ENCODE results near the gene FOXC1.

Gene FOXC1

DNA sequence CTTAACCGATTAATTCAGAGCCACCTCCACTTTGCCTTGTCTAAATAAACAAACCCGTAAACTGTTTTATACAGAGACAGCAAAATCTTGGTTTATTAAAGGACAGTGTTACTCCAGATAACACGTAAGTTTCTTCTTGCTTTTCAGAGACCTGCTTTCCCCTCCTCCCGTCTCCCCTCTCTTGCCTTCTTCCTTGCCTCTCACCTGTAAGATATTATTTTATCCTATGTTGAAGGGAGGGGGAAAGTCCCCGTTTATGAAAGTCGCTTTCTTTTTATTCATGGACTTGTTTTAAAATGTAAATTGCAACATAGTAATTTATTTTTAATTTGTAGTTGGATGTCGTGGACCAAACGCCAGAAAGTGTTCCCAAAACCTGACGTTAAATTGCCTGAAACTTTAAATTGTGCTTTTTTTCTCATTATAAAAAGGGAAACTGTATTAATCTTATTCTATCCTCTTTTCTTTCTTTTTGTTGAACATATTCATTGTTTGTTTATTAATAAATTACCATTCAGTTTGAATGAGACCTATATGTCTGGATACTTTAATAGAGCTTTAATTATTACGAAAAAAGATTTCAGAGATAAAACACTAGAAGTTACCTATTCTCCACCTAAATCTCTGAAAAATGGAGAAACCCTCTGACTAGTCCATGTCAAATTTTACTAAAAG lies 2.7 kb downstream of the FOXC1 start:
- no peak for DNase-seq (ENCODE audit: low spot score)

DNA sequence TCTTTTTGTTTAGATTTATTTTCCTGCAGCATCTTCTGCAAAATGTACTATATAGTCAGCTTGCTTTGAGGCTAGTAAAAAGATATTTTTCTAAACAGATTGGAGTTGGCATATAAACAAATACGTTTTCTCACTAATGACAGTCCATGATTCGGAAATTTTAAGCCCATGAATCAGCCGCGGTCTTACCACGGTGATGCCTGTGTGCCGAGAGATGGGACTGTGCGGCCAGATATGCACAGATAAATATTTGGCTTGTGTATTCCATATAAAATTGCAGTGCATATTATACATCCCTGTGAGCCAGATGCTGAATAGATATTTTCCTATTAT lies 3.2 kb downstream of the FOXC1 start:
- no peak for DNase-seq (ENCODE audit: low spot score)

DNA sequence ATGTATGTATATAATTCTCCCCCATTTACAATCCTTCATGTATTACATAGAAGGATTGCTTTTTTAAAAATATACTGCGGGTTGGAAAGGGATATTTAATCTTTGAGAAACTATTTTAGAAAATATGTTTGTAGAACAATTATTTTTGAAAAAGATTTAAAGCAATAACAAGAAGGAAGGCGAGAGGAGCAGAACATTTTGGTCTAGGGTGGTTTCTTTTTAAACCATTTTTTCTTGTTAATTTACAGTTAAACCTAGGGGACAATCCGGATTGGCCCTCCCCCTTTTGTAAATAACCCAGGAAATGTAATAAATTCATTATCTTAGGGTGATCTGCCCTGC lies 3.6 kb downstream of the FOXC1 start:
- DNase-seq (ENCODE audit: low spot score): no peak

DNA sequence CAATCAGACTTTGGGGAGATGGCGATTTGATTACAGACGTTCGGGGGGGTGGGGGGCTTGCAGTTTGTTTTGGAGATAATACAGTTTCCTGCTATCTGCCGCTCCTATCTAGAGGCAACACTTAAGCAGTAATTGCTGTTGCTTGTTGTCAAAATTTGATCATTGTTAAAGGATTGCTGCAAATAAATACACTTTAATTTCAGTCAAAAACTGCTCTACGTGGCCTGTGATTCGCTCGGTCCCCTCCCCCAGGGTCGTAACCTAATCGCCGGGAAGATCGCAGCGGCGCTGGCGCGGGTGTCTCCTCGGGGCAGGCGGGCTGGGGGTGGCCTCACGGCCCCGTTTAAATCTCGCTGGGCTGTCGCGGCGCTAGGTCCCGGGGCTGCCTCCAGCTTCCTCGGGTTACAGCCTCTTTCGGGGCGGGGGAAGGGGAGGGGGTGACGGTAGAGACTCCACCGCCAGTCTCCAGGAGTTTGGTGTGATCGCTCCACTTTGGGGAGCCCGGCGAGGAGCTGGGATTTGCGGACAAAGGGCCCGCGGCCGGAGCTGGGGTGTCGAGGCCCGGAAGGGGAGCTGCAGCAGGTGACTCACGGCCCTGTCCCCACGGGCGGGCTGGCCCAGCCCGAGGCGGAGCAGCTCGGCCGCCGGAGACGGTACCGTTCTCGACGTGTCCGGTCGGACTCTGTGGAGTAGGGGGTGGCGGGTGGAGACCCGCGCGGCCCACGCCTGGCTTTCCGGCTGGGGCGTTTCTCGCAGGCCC lies 4.2 kb downstream of the FOXC1 start:
- no peak for DNase-seq (ENCODE audit: low spot score)

DNA sequence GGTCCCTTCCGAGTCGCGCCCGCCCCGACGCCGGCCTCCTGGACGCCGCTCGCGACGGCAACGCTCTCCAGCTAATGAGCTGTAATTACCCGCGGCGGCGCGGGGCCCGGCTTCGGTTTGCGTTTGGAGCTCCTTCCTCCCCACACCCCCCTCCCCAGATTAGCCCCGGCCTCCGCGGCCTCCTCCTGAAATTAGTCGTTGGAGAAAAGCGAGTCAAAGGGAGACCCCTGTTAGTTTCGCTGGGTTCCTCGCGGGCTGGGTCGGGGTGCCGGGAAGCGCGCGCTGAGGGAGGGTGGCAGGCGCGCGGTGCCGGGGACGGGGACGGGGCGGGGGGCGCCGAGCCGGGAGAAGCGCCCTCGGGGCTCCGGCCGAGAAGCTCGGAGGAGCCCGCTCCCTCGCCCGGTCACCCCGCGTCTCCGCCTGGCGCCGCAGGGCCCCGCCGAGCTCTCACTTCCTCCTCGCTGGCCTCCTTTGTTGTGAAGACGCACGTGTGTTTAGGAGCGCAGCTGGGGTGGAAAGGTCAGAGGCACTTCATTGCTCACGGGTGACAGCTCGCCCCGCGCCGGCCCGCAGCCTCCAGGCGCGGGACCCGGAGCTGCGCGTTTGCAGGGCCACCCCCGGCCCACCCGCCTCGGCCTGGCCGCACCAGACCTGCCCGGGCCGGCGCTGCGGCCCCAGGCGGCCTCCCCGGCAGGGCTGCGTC lies 4.9 kb downstream of the FOXC1 start:
- no peak for DNase-seq (ENCODE audit: low spot score)

DNA sequence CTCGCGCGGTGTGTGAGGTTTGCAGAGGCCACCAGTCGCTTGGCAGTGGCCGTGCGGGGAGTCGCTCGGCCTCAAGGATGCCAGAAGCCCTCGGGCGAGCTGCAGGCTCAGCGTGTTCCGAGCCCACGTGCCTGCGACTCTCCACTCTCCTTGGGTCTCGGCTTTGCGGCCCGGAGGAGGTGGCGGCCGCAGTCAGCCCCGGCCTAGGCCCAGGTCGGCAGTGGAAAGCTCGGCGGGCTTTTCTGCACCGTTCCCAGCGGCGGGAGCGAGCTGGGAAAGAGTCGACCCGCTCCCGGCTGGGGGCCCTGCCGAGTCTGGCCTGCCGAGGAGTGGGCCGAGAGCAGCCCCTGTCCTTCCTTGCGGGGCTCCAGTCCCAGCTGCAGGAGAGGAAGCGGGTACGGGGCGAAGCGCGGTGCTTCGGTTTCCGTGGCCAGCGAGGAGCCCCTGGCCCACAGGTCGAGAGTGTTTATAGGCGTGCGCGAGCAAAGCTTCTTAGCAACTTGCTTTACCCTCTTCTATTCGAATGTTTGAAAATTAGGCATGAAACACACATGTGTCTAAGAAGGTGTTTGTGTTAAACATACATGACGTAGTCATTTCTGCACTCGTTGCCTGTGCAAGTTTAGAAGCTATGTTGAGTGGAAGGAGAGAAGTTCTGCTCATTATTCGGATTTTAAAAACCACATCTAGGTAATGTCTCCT lies 5.6 kb downstream of the FOXC1 start:
- no peak for DNase-seq (ENCODE audit: low spot score)

DNA sequence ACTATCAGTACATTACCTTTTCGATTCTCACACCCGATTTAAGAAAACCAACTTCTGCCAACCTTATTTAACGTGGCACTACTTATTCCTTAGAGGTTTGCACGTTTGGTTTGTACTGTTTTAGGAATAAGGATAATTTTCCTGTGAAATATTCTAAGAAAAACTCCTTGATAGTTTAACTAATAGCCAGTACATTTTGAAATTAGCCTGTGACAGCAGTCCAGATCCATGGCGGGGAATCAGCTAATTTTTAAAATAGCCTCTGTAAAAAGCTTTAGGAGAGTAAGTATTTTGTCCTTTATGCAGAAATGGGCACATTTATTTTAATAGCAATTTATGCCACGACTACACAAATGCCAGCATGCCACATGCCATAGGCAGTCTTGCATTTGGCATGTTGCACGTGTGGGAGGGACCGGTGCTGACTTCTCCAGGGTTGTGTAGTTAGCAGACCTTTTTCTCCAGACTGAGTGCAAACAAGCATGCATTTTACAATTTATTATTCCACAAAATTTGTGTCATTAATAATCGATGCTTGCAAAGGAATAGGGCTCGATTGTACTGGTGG lies 6.2 kb downstream of the FOXC1 start:
- DNase-seq (ENCODE audit: low spot score): no peak

DNA sequence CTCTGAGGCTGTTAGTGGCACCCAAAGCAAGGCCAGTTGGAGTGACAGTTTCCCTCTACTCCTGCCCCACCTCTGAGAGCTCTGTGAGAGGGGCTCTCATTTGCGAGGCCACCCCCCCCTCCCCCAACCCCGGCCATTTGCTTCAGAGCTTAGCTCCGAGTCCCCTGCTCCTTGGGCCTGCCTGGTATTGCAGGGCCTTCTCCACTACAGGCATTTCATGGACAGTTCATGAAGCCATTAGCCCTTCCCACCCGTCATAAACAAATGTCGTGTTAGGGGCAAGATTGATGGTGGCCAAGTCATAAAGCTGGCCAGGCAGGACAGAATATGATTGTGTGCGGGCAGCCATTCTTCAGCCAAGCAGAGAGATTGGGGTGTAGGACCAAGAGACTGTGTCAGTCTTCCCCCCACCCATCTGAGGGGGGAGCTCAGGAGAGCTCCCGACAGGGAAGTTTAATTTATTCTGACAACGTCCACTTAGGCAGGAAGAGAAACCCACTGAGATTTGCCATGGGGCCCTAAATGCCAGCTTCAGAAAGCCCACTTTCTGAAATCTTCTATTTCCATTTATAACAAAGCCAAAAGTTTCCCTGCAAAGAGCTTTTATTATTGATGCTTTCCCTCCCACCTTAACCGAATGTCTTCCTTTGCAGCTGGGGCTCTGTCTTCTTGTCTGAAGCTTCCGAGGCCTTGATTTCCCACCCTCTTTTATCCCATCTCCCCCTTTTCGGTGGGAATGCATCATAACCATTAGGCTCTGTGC lies 7.2 kb downstream of the FOXC1 start:
- no peak for DNase-seq (ENCODE audit: low spot score)

DNA sequence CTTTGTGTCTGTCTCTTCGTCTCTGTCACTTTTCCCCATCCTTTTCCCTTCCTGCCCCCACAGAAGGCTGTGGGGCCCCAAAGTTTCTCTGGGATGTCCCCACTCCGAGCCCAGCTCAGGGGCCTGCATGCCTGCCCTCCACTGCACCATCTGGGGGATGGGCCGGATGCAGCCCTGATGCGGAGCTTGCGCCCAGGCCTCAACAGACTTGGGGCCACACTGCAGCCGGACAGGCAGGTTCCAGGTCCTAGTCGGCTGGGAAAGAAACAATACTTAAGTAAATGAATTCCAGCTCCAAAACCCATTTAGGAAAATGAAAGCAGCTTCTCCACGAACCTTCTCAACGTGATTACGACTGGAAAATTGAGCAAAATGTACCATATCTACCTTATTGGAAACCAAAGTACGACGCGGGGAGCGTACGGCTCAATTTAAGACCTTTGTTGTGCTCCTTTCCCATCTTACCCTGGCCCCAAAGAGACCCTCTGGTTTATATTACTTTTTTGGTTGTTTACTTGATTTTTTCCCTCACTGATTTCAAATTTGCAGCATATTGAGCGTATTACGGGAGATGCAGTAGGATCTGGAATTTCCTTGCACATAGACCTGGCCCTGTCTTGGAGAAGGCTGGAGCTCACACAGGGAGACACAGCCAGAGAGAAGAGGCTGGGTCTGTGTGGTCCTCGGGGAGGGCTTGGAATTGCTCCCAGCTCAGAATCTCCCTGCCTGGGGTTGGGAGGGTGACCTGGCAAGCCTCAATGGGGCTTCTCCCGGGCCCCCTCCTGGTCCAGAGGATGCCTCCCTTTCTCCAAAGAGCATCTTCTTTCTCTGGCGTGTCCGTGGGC lies 8.0 kb downstream of the FOXC1 start:
- DNase-seq (ENCODE audit: low spot score): no peak

DNA sequence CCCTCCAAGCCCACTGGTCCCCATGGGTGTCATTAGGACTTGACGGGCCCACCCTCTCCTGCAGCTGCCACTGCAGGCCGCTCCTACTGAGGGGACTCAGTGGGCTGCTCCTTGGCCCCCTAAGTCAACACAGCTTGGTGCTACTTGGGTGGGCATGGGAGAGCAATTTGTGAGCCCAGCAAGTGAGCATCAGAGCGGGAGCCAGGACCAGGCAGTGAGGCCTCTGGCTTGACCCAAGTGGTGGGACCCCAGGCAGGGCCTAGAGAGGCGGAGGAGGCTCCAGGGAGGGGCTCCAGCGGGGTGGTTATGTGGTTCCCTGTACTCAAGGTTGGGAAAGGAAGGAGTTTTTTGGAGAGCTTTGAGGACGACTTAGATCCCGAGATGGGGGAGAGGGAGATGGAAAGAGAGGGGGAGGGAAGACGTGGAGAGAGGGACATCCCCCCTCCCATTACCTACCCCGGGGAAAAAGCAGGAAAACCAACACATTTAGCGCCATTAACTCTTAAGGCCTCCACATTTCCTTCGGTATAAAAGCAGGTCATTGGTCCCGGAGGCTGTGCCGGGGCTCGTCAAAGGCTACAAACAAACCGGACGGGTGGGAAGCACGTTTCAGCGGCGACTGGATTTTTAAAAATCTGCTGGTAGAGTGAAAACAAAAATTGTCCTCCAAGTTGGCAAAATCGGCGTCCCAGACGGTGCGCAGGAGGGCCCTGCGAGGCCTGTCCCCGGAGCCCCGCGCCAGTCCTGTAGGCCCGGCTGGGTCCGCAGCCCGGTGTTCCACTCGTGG lies 8.8 kb downstream of the FOXC1 start:
- no peak for DNase-seq (ENCODE audit: low spot score)

DNA sequence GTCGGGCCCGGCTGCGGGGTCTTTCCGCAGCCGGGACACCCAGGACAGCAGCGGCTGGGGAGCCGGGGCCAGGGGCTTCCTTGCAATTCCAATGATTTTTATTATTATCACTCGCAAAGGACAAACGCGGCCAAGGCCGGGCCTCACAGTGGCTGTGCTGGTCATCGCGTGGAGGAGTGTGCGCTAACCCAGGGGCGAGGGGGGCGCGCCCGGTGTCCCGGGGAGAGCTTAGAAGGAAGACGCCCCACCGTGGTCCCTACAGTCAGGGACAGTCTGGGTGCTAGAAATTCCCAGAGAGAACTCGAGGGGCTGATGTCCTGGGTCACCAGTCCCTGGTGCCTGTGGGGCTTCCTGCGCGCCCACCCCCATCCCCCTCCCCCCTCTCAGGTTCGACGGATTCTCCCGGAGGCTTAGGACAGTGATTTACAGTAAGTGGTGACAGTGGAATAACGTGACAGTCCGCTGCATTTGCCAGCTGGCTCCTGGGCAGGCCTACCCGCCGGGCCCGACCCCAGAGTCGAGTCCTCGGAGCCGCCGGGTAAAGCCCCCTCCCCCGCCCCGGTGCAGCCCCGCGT lies 9.5 kb downstream of the FOXC1 start:
- DNase-seq (ENCODE audit: low spot score): no peak

DNA sequence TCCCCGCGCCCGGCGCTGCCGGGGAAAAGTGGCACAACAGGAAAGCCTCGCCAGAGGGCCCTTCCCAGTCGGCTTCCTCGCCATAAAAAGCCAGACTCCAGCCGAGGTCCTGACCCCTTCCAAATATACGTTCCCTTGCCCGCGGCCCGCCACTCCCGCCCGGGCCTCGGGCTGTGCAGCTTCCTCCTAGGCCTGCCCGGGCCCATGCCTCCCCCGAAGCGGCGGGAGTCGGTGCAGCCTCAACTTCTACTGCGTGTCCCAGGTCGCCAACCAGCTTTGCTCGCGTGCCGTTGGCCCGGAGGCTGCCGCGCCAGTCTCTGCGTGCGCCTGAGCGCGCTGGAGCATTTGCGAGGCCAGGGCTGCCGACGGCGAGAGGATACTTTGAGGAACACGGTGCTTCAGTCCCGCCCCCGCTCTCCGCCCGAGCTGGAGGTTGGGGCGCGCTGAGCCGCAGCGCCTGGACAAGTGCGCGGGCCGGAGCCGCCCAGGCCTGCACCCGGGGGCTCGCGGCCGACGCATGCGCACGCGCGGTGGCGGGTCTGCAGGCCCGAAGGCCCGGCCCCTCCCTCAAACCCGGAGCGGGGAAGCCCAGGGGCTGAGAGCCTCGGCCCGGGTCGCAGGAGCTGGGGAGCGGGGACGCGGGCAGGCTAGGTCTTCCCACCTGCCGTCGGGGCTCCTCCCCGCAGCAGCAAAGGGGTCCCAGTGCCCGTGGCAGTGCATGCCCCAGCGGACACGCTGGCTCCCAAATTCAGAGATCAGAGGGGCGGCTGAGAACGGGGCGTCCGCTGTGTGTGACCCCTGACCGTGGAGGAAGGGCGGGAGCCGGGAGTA lies 10.2 kb downstream of the FOXC1 start:
- DNase-seq (ENCODE audit: low spot score): no peak

DNA sequence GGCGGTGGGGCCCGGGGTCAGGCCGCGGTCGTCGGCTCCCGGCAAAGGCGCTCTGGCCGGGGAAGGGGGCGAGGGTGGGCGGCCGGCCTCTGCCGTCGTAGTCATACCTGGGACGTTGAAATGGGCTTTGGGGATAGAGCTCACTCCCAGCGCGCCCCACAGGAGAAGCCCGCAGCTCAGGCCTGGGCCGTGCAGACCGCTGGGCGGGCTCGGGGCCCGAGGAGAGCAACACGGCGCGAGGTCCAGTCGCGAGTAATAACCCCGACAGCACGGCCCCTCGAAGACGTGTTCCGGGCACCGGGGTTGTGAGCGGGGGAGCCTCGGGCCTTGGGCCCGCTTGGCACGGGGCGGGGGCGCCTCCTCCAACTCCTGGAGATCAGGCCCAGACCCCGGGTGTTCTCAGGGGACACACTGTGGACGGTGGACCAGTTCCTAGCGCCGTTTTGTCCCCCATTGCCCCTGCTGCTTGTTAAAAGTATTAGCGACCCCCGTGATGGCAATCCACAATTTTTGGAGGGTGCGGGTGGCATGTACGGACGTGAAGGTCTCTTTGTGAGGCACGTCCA lies 10.9 kb downstream of the FOXC1 start:
- DNase-seq (ENCODE audit: low spot score): no peak

DNA sequence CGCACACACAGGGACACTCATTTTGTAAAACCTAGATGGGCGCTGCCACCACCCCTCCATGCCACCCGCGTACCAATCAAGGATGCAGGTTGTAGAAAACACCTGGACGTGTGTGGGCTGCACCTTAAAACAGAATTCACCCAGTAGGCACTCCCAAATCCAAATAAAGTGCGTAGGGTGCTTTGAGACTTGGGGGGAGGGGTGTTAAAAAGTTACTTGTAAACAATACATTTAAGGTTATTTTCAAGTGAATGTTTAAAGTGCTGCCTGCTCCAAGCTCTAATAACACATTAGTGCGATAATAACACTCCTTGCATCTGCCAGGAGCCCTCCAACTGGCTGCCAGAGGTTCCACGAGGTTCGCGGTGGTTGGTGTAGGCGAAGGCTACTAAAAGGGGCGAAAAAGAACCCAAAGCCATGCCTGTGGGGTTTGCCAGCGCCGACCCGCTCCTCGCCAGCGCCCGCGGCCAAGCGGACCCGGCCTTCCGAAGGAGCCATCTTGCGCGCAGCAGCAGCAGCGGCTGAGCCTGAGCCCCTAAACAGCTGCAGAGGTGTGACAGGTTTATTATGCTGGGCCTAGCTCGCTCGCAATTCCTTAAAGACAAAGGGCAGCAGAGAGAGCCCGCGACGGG lies 11.5 kb downstream of the FOXC1 start:
- no peak for DNase-seq (ENCODE audit: low spot score)

DNA sequence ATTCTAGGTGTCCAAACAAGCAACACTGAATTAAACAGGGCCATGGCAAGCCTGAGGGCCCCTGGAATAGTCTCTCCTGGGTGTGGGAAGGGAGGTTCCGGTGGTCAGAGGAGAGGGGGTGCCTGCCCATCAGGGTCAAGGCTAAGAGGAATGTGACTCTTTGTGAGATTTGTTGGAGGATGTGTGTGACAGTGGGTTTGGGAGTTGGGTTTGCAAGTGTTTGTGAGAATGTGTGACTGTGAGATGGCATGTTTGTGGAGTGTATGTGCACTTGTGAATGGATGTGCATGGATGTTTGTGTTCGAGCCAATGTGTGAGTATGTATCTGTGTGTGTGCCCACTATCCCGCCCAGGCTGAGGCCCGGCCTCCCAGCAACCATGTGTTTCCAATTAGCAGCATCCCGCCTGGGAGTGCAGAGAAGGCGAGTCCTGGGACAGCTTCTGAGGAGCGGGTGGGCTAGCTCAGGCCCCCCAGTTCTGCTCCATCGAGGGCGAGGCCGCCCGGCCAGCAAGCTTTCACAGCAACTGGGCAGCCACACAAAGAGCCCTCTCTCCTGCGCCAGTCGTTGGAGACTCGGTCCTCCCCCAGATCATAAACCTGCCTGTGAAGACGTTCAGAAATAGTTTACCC lies 12.6 kb downstream of the FOXC1 start:
- no peak for DNase-seq (ENCODE audit: low spot score)

DNA sequence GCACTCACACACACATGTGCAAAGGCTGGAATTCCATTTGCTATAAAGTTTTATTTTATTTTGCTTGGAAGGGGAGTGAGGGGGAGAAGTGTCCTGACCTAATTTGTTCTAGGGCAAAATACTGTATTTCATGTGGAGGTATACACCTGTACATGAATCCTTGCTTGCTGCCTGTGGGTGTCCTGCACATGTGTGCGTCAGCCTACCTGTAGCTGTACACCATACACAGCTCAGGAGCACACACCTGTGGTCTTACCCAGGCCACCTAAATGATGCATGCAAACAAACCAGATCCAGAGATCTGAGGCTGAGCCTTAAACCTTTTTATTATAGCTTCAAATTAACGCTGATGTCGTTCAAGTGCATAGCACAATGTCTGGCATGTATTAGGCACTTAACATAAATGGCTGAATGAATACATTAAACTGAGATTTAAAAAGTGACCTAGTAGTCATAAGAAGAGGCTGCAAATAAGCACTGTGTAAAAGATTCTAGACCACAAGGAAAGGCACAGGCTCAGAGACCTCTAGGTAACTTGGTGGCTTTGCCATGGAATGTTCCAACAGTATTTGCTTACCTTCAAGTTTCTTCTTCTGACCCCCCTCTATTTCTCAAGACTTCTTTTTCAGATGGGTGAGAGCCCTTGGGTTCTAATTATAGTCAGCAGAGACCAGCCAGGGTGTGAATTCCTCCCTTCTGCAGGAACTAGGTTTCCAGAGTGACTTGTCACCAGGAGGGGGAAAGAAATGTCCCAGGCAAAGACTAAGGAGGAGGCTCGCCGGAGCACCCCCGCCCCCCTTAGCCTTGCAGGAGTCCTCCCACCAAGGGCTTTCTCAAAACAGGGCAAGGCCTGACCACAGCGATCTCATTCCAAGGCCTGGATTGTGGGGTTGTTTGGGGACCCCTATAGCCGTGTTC lies 13.4 kb downstream of the FOXC1 start:
- DNase-seq (ENCODE audit: low spot score): no peak

DNA sequence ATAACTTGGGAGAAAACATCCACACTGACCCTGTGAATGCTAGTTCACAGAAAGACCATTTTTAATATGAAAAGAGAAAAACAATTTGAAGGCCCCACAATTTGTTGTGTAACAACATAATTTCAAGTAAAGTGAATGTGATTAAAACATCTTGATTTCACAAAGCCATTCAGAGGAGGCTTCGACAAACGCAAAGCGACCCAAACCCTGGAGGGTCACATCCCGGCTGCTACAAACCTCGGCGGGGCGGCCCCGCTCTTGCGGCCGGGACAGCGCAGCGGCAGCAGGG lies 14.0 kb downstream of the FOXC1 start:
- no peak for DNase-seq (ENCODE audit: low spot score)

Data from putamen (tissue), 1 donor.